Measurements from ENCODE around the gene RBM43.

GRCh38 chr2:151207100-151207499 is 54.6 kb downstream of the RBM43 start:
- TF ChIP-seq CTCF (IDR thresholded peaks at IDR 0.05; ENCODE audit: low read depth, low read length) (no peak), EZH2phosphoT487 (IDR thresholded peaks at IDR 0.05; ENCODE audit: low read depth) (no peak)
